DMS79 treated with DMSO at 0.1 percent for 48 hours (cell line): ENCODE data around the gene TGFBR3.

Experiments
- DNase-seq: peaks from one replicate; lab custom pipeline; 2025; lab: John Stamatoyannopoulos, UW

TGFBR3 gene

GRCh38 chr1:91754816-91755580, 131.0 kb downstream of the TGFBR3 start:
- no peak for DNase-seq

- DNase-seq, result peak; percentile 14
These were observed 131.6 kb downstream of the TGFBR3 start for GRCh38 chr1:91754348-91754747.

GRCh38 chr1:91753878-91754277, 132.1 kb downstream of the TGFBR3 start:
- DNase-seq, result no peak

- no peak for DNase-seq
These were observed 133.6 kb downstream of the TGFBR3 start for GRCh38 chr1:91752324-91752723.

GRCh38 chr1:91751275-91751674, 134.7 kb downstream of the TGFBR3 start:
- DNase-seq, result no peak

GRCh38 chr1:91750398-91750996, 135.5 kb downstream of the TGFBR3 start:
- no peak for DNase-seq

GRCh38 chr1:91749788-91750231, 136.1 kb downstream of the TGFBR3 start:
- no peak for DNase-seq

- no peak for DNase-seq
These were observed 138.3 kb downstream of the TGFBR3 start for GRCh38 chr1:91747666-91748065.

GRCh38 chr1:91746728-91747338, 139.1 kb downstream of the TGFBR3 start:
- DNase-seq, result no peak

- DNase-seq, result no peak
These were observed 140.1 kb downstream of the TGFBR3 start for GRCh38 chr1:91745640-91746373.

GRCh38 chr1:91744953-91745639, 140.9 kb downstream of the TGFBR3 start:
- DNase-seq, result peak; percentile 78

GRCh38 chr1:91742848-91743292, 143.1 kb downstream of the TGFBR3 start:
- peak; percentile 91 for DNase-seq

- DNase-seq, result no peak
These were observed 144.0 kb downstream of the TGFBR3 start for GRCh38 chr1:91741906-91742305.

GRCh38 chr1:91741301-91741700, 144.7 kb downstream of the TGFBR3 start:
- no peak for DNase-seq

GRCh38 chr1:91737650-91738049, 148.3 kb downstream of the TGFBR3 start:
- DNase-seq, result no peak

GRCh38 chr1:91736715-91737615, 149.0 kb downstream of the TGFBR3 start:
- no peak for DNase-seq

GRCh38 chr1:91736146-91736714, 149.7 kb downstream of the TGFBR3 start:
- no peak for DNase-seq

GRCh38 chr1:91735266-91735845, 150.6 kb downstream of the TGFBR3 start:
- no peak for DNase-seq

- no peak for DNase-seq
These were observed 151.2 kb downstream of the TGFBR3 start for GRCh38 chr1:91734761-91735160.

- no peak for DNase-seq
These were observed 152.7 kb downstream of the TGFBR3 start for GRCh38 chr1:91733108-91733710.
